MM.1S (cell line): ENCODE data around the gene SPATA9.

Experiments
- DNase-seq: peaks from one replicate; pipeline ENCODE4 v3.0.0-alpha.2; 2015
- H2AFZ ChIP-seq: fragments of 300-600 bp; sonication (generic); 2 replicates; pipeline ENCODE4 v1.6.0; 2016; ENCODE audit warnings: antibody characterized with exemption, low read length
- H3F3A ChIP-seq: fragments of 300-600 bp; sonication (generic); 2 replicates; pipeline ENCODE4 v1.6.1; 2016; ENCODE audit warnings: mild to moderate bottlenecking, antibody characterized with exemption, low read length, moderate library complexity, mixed read lengths; ENCODE audit not compliant: insufficient read depth
- H3K27ac ChIP-seq: fragments of 300-600 bp; sonication (generic); 2 replicates; pipeline ENCODE4 v1.5.1; 2016; ENCODE audit warnings: mild to moderate bottlenecking, low read length
- H3K27me3 ChIP-seq: fragments of 300-600 bp; sonication (generic); replicated peaks from 2 replicates; pipeline ENCODE4 v1.6.0; 2016; ENCODE audit warnings: low read length; ENCODE audit not compliant: insufficient read depth
- H3K36me3 ChIP-seq: fragments of 300-600 bp; sonication (generic); replicated peaks from 2 replicates; pipeline ENCODE4 v1.6.1; 2016; ENCODE audit warnings: mild to moderate bottlenecking, low read length, mixed read lengths; ENCODE audit not compliant: insufficient read depth
- H3K4me1 ChIP-seq: fragments of 300-600 bp; sonication (generic); 2 replicates; pipeline ENCODE4 v1.6.1; 2016; ENCODE audit warnings: low read length, mixed read lengths
- H3K4me2 ChIP-seq: fragments of 300-600 bp; sonication (generic); 2 replicates; pipeline ENCODE4 v1.6.0; 2016; ENCODE audit warnings: low read depth, low read length
- H3K4me3 ChIP-seq: fragments of 300-600 bp; sonication (generic); 2 replicates; pipeline ENCODE4 v1.5.1; 2016; ENCODE audit warnings: low read length, mixed read lengths
- H3K79me2 ChIP-seq: fragments of 300-600 bp; sonication (generic); 2 replicates; pipeline ENCODE4 v1.6.1; 2016; ENCODE audit warnings: mixed run types, low read length, mixed read lengths
- H3K9ac ChIP-seq: fragments of 300-600 bp; sonication (generic); 2 replicates; pipeline ENCODE4 v1.6.1; 2016; ENCODE audit warnings: low read length, mixed read lengths
- H3K9me2 ChIP-seq: fragments of 300-600 bp; sonication (generic); replicated peaks from 2 replicates; pipeline ENCODE4 v1.6.1; 2016; ENCODE audit warnings: mild to moderate bottlenecking, low read length, mixed read lengths; ENCODE audit not compliant: insufficient read depth
- H3K9me3 ChIP-seq: fragments of 300-600 bp; sonication (generic); replicated peaks from 2 replicates; pipeline ENCODE4 v1.6.1; 2016; ENCODE audit warnings: mild to moderate bottlenecking, low read length, mixed read lengths; ENCODE audit not compliant: insufficient read depth
- H4K20me1 ChIP-seq: fragments of 300-600 bp; sonication (generic); 2 replicates; pipeline ENCODE4 v1.6.1; 2016; ENCODE audit warnings: mild to moderate bottlenecking, low read length, moderate library complexity, mixed read lengths; ENCODE audit not compliant: insufficient read depth
- CTCF ChIP-seq: fragments of 300-600 bp; sonication (generic); IDR thresholded peaks from 2 replicates; pipeline ENCODE4 v1.5.1; 2016; ENCODE audit warnings: antibody characterized with exemption, low read length, mixed read lengths
- EZH2 ChIP-seq: fragments of 300-600 bp; sonication (generic); optimal IDR thresholded peaks from 2 replicates; pipeline ENCODE3; 2017; ENCODE audit warnings: low read depth, mild to moderate bottlenecking, antibody characterized with exemption, low read length, mixed read lengths
- EZH2phosphoT487 ChIP-seq: fragments of 300-600 bp; sonication (generic); IDR thresholded peaks from 2 replicates; pipeline ENCODE4 v1.6.1; 2018; ENCODE audit warnings: antibody characterized with exemption, low read length

SPATA9 gene

GRCh38 chr5:95620030-95620869, 62.5 kb downstream of the SPATA9 start, which contains the start of gene GPR150:
Gene GPR150, plus strand, starts transcription at chr5:95620087. Its CDS starts 189 bp downstream, at chr5:95620276.
- Histone ChIP-seq H3K27me3 (no peaks in the 10 kb centered on the region), H3K4me3 (peak within 1 kb of the TSS; percentile 56)
- TF ChIP-seq EZH2 (no peak), EZH2phosphoT487 (no peak), CTCF (no peak)

GRCh38 chr5:95619514-95620029, 63.2 kb downstream of the SPATA9 start:
- DNase-seq, result no peak
- Histone ChIP-seq H4K20me1 (no peaks in the 10 kb centered on the region), H3K79me2 (no peaks in the 10 kb centered on the region), H3K9me3 (no peaks in the 10 kb centered on the region), H3K9me2 (no peaks in the 10 kb centered on the region), H3F3A (no peaks in the 10 kb centered on the region), H3K4me2 (no peak overlapping the region), H3K4me1 (peaks cover 13% of the 10 kb centered on the region), H2AFZ (no peak overlapping the region), H3K27me3 (no peaks in the 10 kb centered on the region), H3K4me3 (no peak overlapping the region), H3K36me3 (no peaks in the 10 kb centered on the region), H3K9ac (no peak overlapping the region), H3K27ac (no peak overlapping the region)
- TF ChIP-seq CTCF, result no peak
- TF ChIP-seq EZH2phosphoT487, result no peak
- TF ChIP-seq EZH2, result no peak

More at GRCh38 chr5:95620030-95620869, 62.5 kb downstream of the SPATA9 start, which contains the start of gene GPR150:
- H4K20me1 ChIP-seq, result no peaks in the 10 kb centered on the region
- no peaks in the 10 kb centered on the region for H3K36me3 ChIP-seq
- H3K4me2 ChIP-seq, result peak within 1 kb of the TSS; percentile 80
- no peaks in the 10 kb centered on the region for H3K9me3 ChIP-seq
- H3K4me1 ChIP-seq, result peaks cover 13% of the 10 kb centered on the region
- DNase-seq, result peak; percentile 60
- H3K79me2 ChIP-seq, result no peaks in the 10 kb centered on the region
- H3K9me2 ChIP-seq, result no peaks in the 10 kb centered on the region
- H3F3A ChIP-seq, result no peaks in the 10 kb centered on the region
- peak within 1 kb of the TSS; percentile 71 for H2AFZ ChIP-seq
- H3K27ac ChIP-seq, result no peak within 1 kb of the TSS
- H3K9ac ChIP-seq, result no peak within 1 kb of the TSS

- Histone ChIP-seq H3K4me1 (peaks cover 13% of the 10 kb centered on the region), H3K36me3 (no peaks in the 10 kb centered on the region), H3K27ac (no peak overlapping the region), H3K79me2 (no peaks in the 10 kb centered on the region), H2AFZ (no peak overlapping the region), H3K27me3 (no peaks in the 10 kb centered on the region), H3F3A (no peaks in the 10 kb centered on the region), H3K9me3 (no peaks in the 10 kb centered on the region), H3K9me2 (no peaks in the 10 kb centered on the region), H3K9ac (no peak overlapping the region), H4K20me1 (no peaks in the 10 kb centered on the region), H3K4me3 (no peak overlapping the region), H3K4me2 (no peak overlapping the region)
- DNase-seq, result no peak
- no peak for TF ChIP-seq EZH2phosphoT487
- no peak for TF ChIP-seq CTCF
- TF ChIP-seq EZH2, result no peak
Observed at GRCh38 chr5:95619096-95619495, 63.7 kb downstream of the SPATA9 start.
